GM21447 (cell line): ENCODE measurements around the gene SEPTIN1.
"Not testable (repeated sequence)": the region's sequence is repeated elsewhere in the genome, so short reads cannot be mapped to it uniquely, and the experiment has no call there.

Experiments used
- ATAC-seq: cut with Tn5 transposase; IDR thresholded peaks from one replicate; pipeline ENCODE4 v1.9.1; 2021; ENCODE audit not compliant: unreplicated experiment

The SEPTIN1 gene

GRCh38 chr16:30401768-30402425 is 19.5 kb upstream of the SEPTIN1 start:
- ATAC-seq: no peak

- ATAC-seq: no peak
Observed at GRCh38 chr16:30399435-30400186, 17.2 kb upstream of the SEPTIN1 start.

- ATAC-seq: no peak
Observed at GRCh38 chr16:30398661-30399434, 16.5 kb upstream of the SEPTIN1 start.

GRCh38 chr16:30397776-30398660 is 15.7 kb upstream of the SEPTIN1 start:
- ATAC-seq: no peak

GRCh38 chr16:30397056-30397455 is 14.7 kb upstream of the SEPTIN1 start:
- ATAC-seq: no peak

- ATAC-seq: not testable (repeated sequence)
Observed at GRCh38 chr16:30396627-30397026, 14.3 kb upstream of the SEPTIN1 start.

- ATAC-seq: no peak
Observed at GRCh38 chr16:30395992-30396585, 13.7 kb upstream of the SEPTIN1 start.

- ATAC-seq: peak; percentile 56
Observed at GRCh38 chr16:30395155-30395991, 13.0 kb upstream of the SEPTIN1 start, which contains the start of gene ZNF48. TSS of gene ZNF48 (plus strand) at chr16:30395420. CDS start at chr16:30395795, 375 bp downstream.

GRCh38 chr16:30394592-30395154 is 12.3 kb upstream of the SEPTIN1 start:
- no peak for ATAC-seq

- ATAC-seq: no peak
Observed at GRCh38 chr16:30383521-30383920, 1.2 kb upstream of the SEPTIN1 start.

GRCh38 chr16:30381291-30382041 is 895 bp downstream of the SEPTIN1 start:
- no peak for ATAC-seq

GRCh38 chr16:30380803-30381208 is 1.6 kb downstream of the SEPTIN1 start:
- ATAC-seq: no peak

GRCh38 chr16:30380072-30380802 is 2.1 kb downstream of the SEPTIN1 start:
- no peak for ATAC-seq

- ATAC-seq: no peak
Observed at GRCh38 chr16:30379158-30379783, 3.1 kb downstream of the SEPTIN1 start.

- peak; percentile 75 for ATAC-seq
Observed at GRCh38 chr16:30378236-30379157, 3.9 kb downstream of the SEPTIN1 start.

GRCh38 chr16:30377812-30378235 is 4.5 kb downstream of the SEPTIN1 start:
- peak; percentile 39 for ATAC-seq
